Psoas muscle (tissue), 8 donors: Measurements from ENCODE around the gene GDI2. TPM values are rescaled to one million over a fixed set of nuclear protein-coding genes. Genes with fewer than 3 reads are reported as not detected.

Source experiments
- ATAC-seq, 4 donors: fragments of 200-7000 bp; cut with Tn5 transposase; one replicate each; pipeline ENCODE4 v1.9.1; 2020; ENCODE audit warnings: moderate library complexity in 3 of 4, mild to moderate bottlenecking in 2 of 4
- DNase-seq, 2 donors: peaks; one replicate each; pipeline ENCODE4 v3.0.0-alpha.2; 2020
- H3K27ac ChIP-seq: fragments of 200-600 bp; one replicate; pipeline ENCODE4 v1.8.0; 2022
- H3K27me3 ChIP-seq, 3 donors: fragments of 200-600 bp in 1 of 3; one replicate each; pipeline versions ENCODE4 v1.6.1 to v1.8.0; 2013 to 2022; ENCODE audit warnings: low read length in 2 of 3, mild to moderate bottlenecking in 2 of 3, moderate library complexity in 1 of 3; ENCODE audit not compliant: insufficient read depth in 3 of 3
- H3K36me3 ChIP-seq, 2 donors: fragments of 200-600 bp in 1 of 2; one replicate each; pipeline versions ENCODE4 v1.6.1 to v1.8.0; 2013 to 2022; ENCODE audit warnings: low read depth in 1 of 2, mild to moderate bottlenecking in 1 of 2, moderate library complexity in 1 of 2; ENCODE audit not compliant: insufficient read depth in 1 of 2
- H3K4me1 ChIP-seq: fragments of 200-600 bp; one replicate; pipeline ENCODE4 v1.8.0; 2022
- H3K4me3 ChIP-seq: fragments of 200-600 bp; one replicate; pipeline ENCODE4 v1.8.0; 2022; ENCODE audit warnings: mild to moderate bottlenecking
- H3K9me3 ChIP-seq: fragments of 200-600 bp; one replicate; pipeline ENCODE4 v1.8.0; 2022
- CTCF ChIP-seq: fragments of 200-600 bp; IDR thresholded peaks from one replicate; pipeline ENCODE4 v1.8.0; 2022; ENCODE audit warnings: antibody characterized with exemption
- WGBS, 3 donors: extraction: QIAGEN DNeasy Blood & Tissue Kit; methylation state at CpG; one replicate each; pipeline versions ENCODE4 v1.1.6 to v1.1.7; 2013; 5-methylcytosine and 5-hydroxymethylcytosine counted together
- intact Hi-C, 2 donors: fragments of 100-400 bp; cut with DNase I; formaldehyde crosslinking; loops; one replicate each; pipeline versions ENCODE4 v1.11.0 to v1.14.2; 2022
- polyA plus RNA-seq, 3 donors: library from polyadenylated mRNA; stranded (reverse); fragments of 200-250 nt; gene quantifications; one replicate each; pipeline ENCODE4 v1.2.3, GENCODE V29; 2013
- total RNA-seq, 4 donors: library from RNA; stranded (reverse); fragmentation: NEBNext Ultra II Directional in 2 of 4; extraction: Animal tissue kit (Norgen Biotek cat#: 25700) in 2 of 4; gene quantifications; one replicate each; pipeline versions ENCODE4 v1.2.1 to v1.2.4, GENCODE V29; 2021 to 2023
- donor health status: healthy with polysubstance abuse.
- donor health status: DM: no; HTN: no; CAD: no; lungs with moderate emphysema.
- donor health status: Bipolar disorder and iron deficiency.
- donor health status: healthy.
- donor health status: DM: yes; HTN: yes; CAD: no.
- donor health status: DM: no; HTN: no; CAD: no.
- donor health status: DM: no; HTN: no; CAD: no.
- donor health status: DM: yes; HTN: yes; CAD: no.

GDI2 gene
- total and polyA plus RNA-seq, 7 donors: 79.6 to 152 (median 116) TPM

- Histone ChIP-seq H3K4me1 (no peaks in the 10 kb centered on the region), H3K4me3 (no peak overlapping the region), H3K27ac (no peak overlapping the region), H3K9me3 (no peaks in the 10 kb centered on the region), H3K27me3 (no peaks in the 10 kb centered on the region), H3K36me3 (no peaks in the 10 kb centered on the region)
- TF ChIP-seq CTCF: no peak
- WGBS, 3 donors: 27 to 34% (median 30%) methylated on average over 6 of the region's 6 CpGs
- DNase-seq: no peak
- no peak for ATAC-seq
- intact Hi-C loops: no loop called here
Measured at GRCh38 chr10:5833814-5834213, 20.6 kb upstream of the GDI2 start.

DNA sequence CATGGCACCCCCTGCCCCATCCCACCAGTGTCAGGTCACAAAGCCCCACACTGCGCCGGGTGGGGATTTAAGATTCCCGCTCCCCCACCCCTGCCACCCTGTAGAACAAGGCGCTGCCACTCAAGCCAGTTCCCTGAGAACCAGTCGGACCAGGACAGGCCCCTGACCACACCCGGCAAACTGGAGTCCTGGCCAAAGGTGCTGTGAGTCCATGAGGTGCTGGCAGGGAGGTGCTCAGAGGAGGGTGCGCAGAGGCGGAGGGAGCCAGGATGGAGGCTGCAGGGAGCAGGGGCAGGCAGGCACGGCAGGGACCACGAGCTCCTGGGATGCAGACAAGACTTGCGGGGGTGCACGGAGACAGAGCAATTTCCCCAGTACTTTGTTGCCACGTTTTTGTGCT is 19.7 kb upstream of the GDI2 start:
- H3K27me3 ChIP-seq: no peaks in the 10 kb centered on the region
- no peak for ATAC-seq
- no peak overlapping the region for H3K4me3 ChIP-seq
- no peaks in the 10 kb centered on the region for H3K4me1 ChIP-seq
- DNase-seq: no peak
- no peak for TF ChIP-seq CTCF
- H3K27ac ChIP-seq: no peak overlapping the region
- H3K9me3 ChIP-seq: no peaks in the 10 kb centered on the region
- intact Hi-C loops: no loop called here
- WGBS, 3 donors: 81 to 82% (median 81%) methylated on average over 13 of the region's 13 CpGs
- no peaks in the 10 kb centered on the region for H3K36me3 ChIP-seq

- intact Hi-C loops: no loop called here
- ATAC-seq: no peak
- no peaks in the 10 kb centered on the region for H3K27me3 ChIP-seq
- no peak for TF ChIP-seq CTCF
- no peak for DNase-seq
- 80 to 84% (median 82%) methylated on average over 8 of the region's 8 CpGs for WGBS, 3 donors
- no peaks in the 10 kb centered on the region for H3K36me3 ChIP-seq
- no peaks in the 10 kb centered on the region for H3K4me1 ChIP-seq
- H3K9me3 ChIP-seq: no peaks in the 10 kb centered on the region
- no peak overlapping the region for H3K27ac ChIP-seq
- H3K4me3 ChIP-seq: no peak overlapping the region
Measured at GRCh38 chr10:5831446-5831782, 18.2 kb upstream of the GDI2 start.

- no peak for DNase-seq
- Histone ChIP-seq H3K4me3 (no peak overlapping the region), H3K36me3 (no peaks in the 10 kb centered on the region), H3K27ac (no peak overlapping the region), H3K9me3 (no peaks in the 10 kb centered on the region), H3K27me3 (no peaks in the 10 kb centered on the region), H3K4me1 (no peaks in the 10 kb centered on the region)
- 88 to 92% (median 91%) methylated on average over 14 of the region's 14 CpGs for WGBS, 3 donors
- intact Hi-C loops: no loop called here
- TF ChIP-seq CTCF: no peak
- no peak for ATAC-seq
Measured at GRCh38 chr10:5830629-5831445, 17.6 kb upstream of the GDI2 start.

GRCh38 chr10:5829267-5829666 is 16.0 kb upstream of the GDI2 start:
- Histone ChIP-seq H3K27ac (no peak overlapping the region), H3K36me3 (no peaks in the 10 kb centered on the region), H3K9me3 (no peaks in the 10 kb centered on the region), H3K4me3 (no peak overlapping the region), H3K27me3 (no peaks in the 10 kb centered on the region), H3K4me1 (no peaks in the 10 kb centered on the region)
- intact Hi-C loops: no loop called here
- no peak for TF ChIP-seq CTCF
- WGBS, 3 donors: 91 to 94% (median 94%) methylated on average over 9 of the region's 9 CpGs
- ATAC-seq (no peak), DNase-seq (no peak)
